HCT116 (cell line): ENCODE measurements around the gene ASCL2. TPM values are rescaled to one million over a fixed set of nuclear protein-coding genes. Genes with fewer than 3 reads are reported as not detected.

Source experiments
- ATAC-seq: fragments of 200-7000 bp; cut with Tn5 transposase; 2 replicates; pipeline ENCODE4 v1.9.1; 2020; ENCODE audit warnings: mild to moderate bottlenecking, moderate library complexity
- BruUV-seq: library from RNA; stranded (reverse); fragments of 400-500 nt; replicated peaks from 2 replicates; lab custom pipeline; 2021; lab: Mats Ljungman, UMichigan
- CTCF ChIA-PET: fragments of 300-600 bp; sonication (Branson Sonifier 250); formaldehyde crosslinking; loops from one replicate; lab custom pipeline; 2021; ENCODE audit warnings: antibody characterized with exemption; lab: Charles Lee
- POLR2A ChIA-PET: fragments of 300-600, 350-600 bp; sonication (Branson Sonifier 250); formaldehyde crosslinking; loops from one replicate; lab custom pipeline; 2021; ENCODE audit warnings: antibody characterized with exemption; lab: Charles Lee
- RAD21 ChIA-PET, 2 experiments: fragments of 300-600 bp; sonication (Branson Sonifier 250); formaldehyde crosslinking; loops; one replicate each; lab custom pipeline; 2023; ENCODE audit warnings: low total read pairs in 2 of 2; ENCODE audit not compliant: uncharacterized antibody in 2 of 2, unreplicated experiment in 2 of 2, low non-redundant PET in 1 of 2; lab: Charles Lee
- DNase-seq: peaks from one replicate; pipeline ENCODE4 v3.0.0-alpha.2; 2010; ENCODE audit warnings: low read depth, low spot score
- H2AFZ ChIP-seq: fragments of 200-600 bp; shearing (Covaris generic), sonication (generic); 2 replicates; pipeline ENCODE4 v1.6.1; 2017; ENCODE audit warnings: low read depth, mixed run types, mixed read lengths, antibody characterized with exemption, low read length; ENCODE audit not compliant: poor library complexity, severe bottlenecking
- H3K27ac ChIP-seq: 2 replicates; pipeline ENCODE4 v1.5.1; 2012; ENCODE audit warnings: low read depth, low read length
- H3K27me3 ChIP-seq: fragments of 200-600 bp; sonication (generic); 2 replicates; pipeline ENCODE4 v1.6.1; 2016; ENCODE audit warnings: mixed run types, low read length, mixed read lengths; ENCODE audit not compliant: insufficient read depth
- H3K36me3 ChIP-seq, 2 experiments: fragments of 200-500 bp in 1 of 2; fragments of 200-600 bp in 1 of 2; sonication (Bioruptor generic) in 1 of 2; sonication (generic) in 1 of 2; 2 replicates each; pipeline versions ENCODE4 v1.5.1 to v1.6.1; 2014 to 2016; ENCODE audit warnings: low read length in 2 of 2, inconsistent platforms in 1 of 2, mixed read lengths in 1 of 2, mixed run types in 1 of 2; ENCODE audit not compliant: insufficient read depth in 2 of 2, control insufficient read depth in 1 of 2
- H3K4me1 ChIP-seq, 2 experiments: fragments of 200-600 bp in 1 of 2; sonication (generic) in 1 of 2; 2 replicates each; pipeline versions ENCODE4 v1.5.1 to v1.6.1; 2012 to 2017; ENCODE audit warnings: low read length in 2 of 2, inconsistent platforms in 1 of 2, mild to moderate bottlenecking in 1 of 2, mixed read lengths in 1 of 2, mixed run types in 1 of 2, moderate library complexity in 1 of 2; ENCODE audit not compliant: insufficient read depth in 2 of 2, control insufficient read depth in 1 of 2
- H3K4me2 ChIP-seq: fragments of 200-600 bp; sonication (generic); 2 replicates; pipeline ENCODE4 v1.6.1; 2017; ENCODE audit warnings: mixed run types, low read length, mixed read lengths
- H3K4me3 ChIP-seq, 2 experiments: fragments of 200-600 bp in 1 of 2; sonication (generic) in 1 of 2; replicated peaks in 1 of 2; 2 replicates each; pipeline ENCODE4 v1.5.1; 2011 to 2016; ENCODE audit warnings: low read length in 2 of 2, control low read depth in 1 of 2, low read depth in 1 of 2, mild to moderate bottlenecking in 1 of 2, mixed read lengths in 1 of 2, mixed run types in 1 of 2
- H3K79me2 ChIP-seq: fragments of 200-600 bp; sonication (generic); 2 replicates; pipeline ENCODE4 v1.6.1; 2017; ENCODE audit warnings: mild to moderate bottlenecking, mixed run types, low read length, moderate library complexity, mixed read lengths; ENCODE audit not compliant: insufficient read depth
- H3K9ac ChIP-seq: fragments of 200-600 bp; sonication (generic); 2 replicates; pipeline ENCODE4 v1.6.1; 2016; ENCODE audit warnings: low read length, mixed read lengths
- H3K9me2 ChIP-seq: fragments of 200-600 bp; sonication (generic), shearing (Covaris generic); 2 replicates; pipeline ENCODE4 v1.6.1; 2017; ENCODE audit warnings: mixed run types, mild to moderate bottlenecking, moderate library complexity; ENCODE audit not compliant: insufficient read depth
- H3K9me3 ChIP-seq, 2 experiments: fragments of 200-500 bp in 1 of 2; fragments of 200-600 bp in 1 of 2; sonication (Bioruptor generic) in 1 of 2; sonication (generic) in 1 of 2; 2 replicates each; pipeline ENCODE4 v1.6.1; 2014 to 2017; ENCODE audit warnings: low read length in 2 of 2, mixed read lengths in 2 of 2, inconsistent platforms in 1 of 2, low read depth in 1 of 2, mild to moderate bottlenecking in 1 of 2, mixed run types in 1 of 2, moderate library complexity in 1 of 2; ENCODE audit not compliant: control insufficient read depth in 1 of 2, insufficient read depth in 1 of 2
- H4K20me1 ChIP-seq: fragments of 200-600 bp; sonication (generic), shearing (Covaris generic); 2 replicates; pipeline ENCODE4 v1.6.1; 2017; ENCODE audit warnings: mixed run types, mild to moderate bottlenecking, moderate library complexity; ENCODE audit not compliant: insufficient read depth
- ELF1 ChIP-seq: IDR thresholded peaks from 2 replicates; pipeline ENCODE4 v1.6.1; 2012; ENCODE audit warnings: low read depth, borderline replicate concordance
- EZH2 ChIP-seq: fragments of 200-600 bp; sonication (generic); IDR thresholded peaks from 2 replicates; pipeline ENCODE4 v1.6.1; 2017; ENCODE audit warnings: antibody characterized with exemption, mixed run types
- EZH2phosphoT487 ChIP-seq: fragments of 200-600 bp; IDR thresholded peaks from 2 replicates; pipeline ENCODE4 v1.6.1; 2018; ENCODE audit warnings: antibody characterized with exemption, borderline replicate concordance
- FOSL1 ChIP-seq: IDR thresholded peaks from 2 replicates; pipeline ENCODE4 v1.6.1; 2012; ENCODE audit warnings: low read depth
- MAX ChIP-seq: IDR thresholded peaks from 2 replicates; pipeline ENCODE4 v1.6.1; 2012
- POLR2A ChIP-seq: IDR thresholded peaks from 2 replicates; pipeline ENCODE4 v1.7.0; 2011; ENCODE audit warnings: borderline replicate concordance; ENCODE audit not compliant: insufficient read depth, insufficient read length; ENCODE audit errors: extremely low read depth
- REST ChIP-seq: IDR thresholded peaks from 2 replicates; pipeline ENCODE4 v1.6.1; 2012; ENCODE audit warnings: low read depth
- SIN3A ChIP-seq: IDR thresholded peaks from 2 replicates; pipeline ENCODE4 v1.6.1; 2012; ENCODE audit warnings: low read depth
- SP1 ChIP-seq: IDR thresholded peaks from 2 replicates; pipeline ENCODE4 v1.6.1; 2012; ENCODE audit warnings: low read depth
- SRF ChIP-seq: IDR thresholded peaks from 2 replicates; pipeline ENCODE4 v1.6.1; 2012; ENCODE audit warnings: low read depth
- TCF7L2 ChIP-seq: IDR thresholded peaks from 2 replicates; pipeline ENCODE4 v1.7.0; 2011; ENCODE audit warnings: borderline replicate concordance, inconsistent platforms; ENCODE audit not compliant: insufficient read depth, insufficient read length; ENCODE audit errors: extremely low read depth
- YY1 ChIP-seq: IDR thresholded peaks from 2 replicates; pipeline ENCODE4 v1.6.1; 2011; ENCODE audit warnings: low read length, low read depth, moderate library complexity, mild to moderate bottlenecking; ENCODE audit not compliant: insufficient replicate concordance; ENCODE audit errors: extremely low read depth
- ZBTB33 ChIP-seq: IDR thresholded peaks from 2 replicates; pipeline ENCODE4 v1.6.1; 2011; ENCODE audit warnings: mild to moderate bottlenecking, low read length, moderate library complexity; ENCODE audit not compliant: insufficient replicate concordance; ENCODE audit errors: extremely low read depth
- ZFX ChIP-seq: fragments of 450-650 bp; IDR thresholded peaks from 2 replicates; pipeline ENCODE4 v1.6.1; 2017
- ZNF274 ChIP-seq: fragments of 200-500 bp; sonication (Bioruptor generic); IDR thresholded peaks from 2 replicates; pipeline ENCODE4 v1.6.1; 2014; ENCODE audit warnings: mild to moderate bottlenecking, low read depth, low read length, inconsistent platforms
- intact Hi-C: fragments of 100-400 bp; cut with micrococcal nuclease; formaldehyde crosslinking; loops from 2 replicates; pipeline ENCODE4 v1.10.0; 2022
- total RNA-seq: library from RNA; stranded (reverse); gene quantifications from one replicate; pipeline ENCODE4 v1.2.1, GENCODE V29; 2021; ENCODE audit not compliant: unreplicated experiment

ASCL2 gene
- total RNA-seq, 1 experiment from 2014 or later = not detected

GRCh38 chr11:2318707-2319106 is 48.3 kb upstream of the ASCL2 start:
- BruUV-seq = no TSS peak
- Histone ChIP-seq H4K20me1 (no peaks in the 10 kb centered on the region), H3K4me2 (no peak overlapping the region), H3K9me3 (no peaks in the 10 kb centered on the region), H3K9me2 (no peaks in the 10 kb centered on the region), H3K9ac (no peak overlapping the region), H3K36me3 (no peaks in the 10 kb centered on the region), H2AFZ (no peak overlapping the region), H3K79me2 (no peaks in the 10 kb centered on the region), H3K4me1 (peaks cover 0 to 7% of the 10 kb centered on the region in 2 experiments; a peak in 3 of 4 replicates), H3K27ac (no peak overlapping the region), H3K4me3 (no peak overlapping the region), H3K27me3 (0 out of 2 replicates have a peak, but pooled peaks cover 3% of the 10 kb centered on the region)
- intact Hi-C loops = no loop called here
- no peak for TF ChIP-seq ZNF274
- no peak for TF ChIP-seq EZH2
- no peak for TF ChIP-seq ZFX
- ChIA-PET RAD21 (no interaction called here), POLR2A (no interaction called here), CTCF (interaction anchor here (1.3 kb wide), 1 partner anchor 14 kb away, joined by 3 read pairs; no protein-coding TSS in a partner anchor)
- ATAC-seq = no peak
- DNase-seq = no peak

- ChIA-PET CTCF (interaction anchor here (1.3 kb wide), 1 partner anchor 13 kb away, joined by 3 read pairs; no protein-coding TSS in a partner anchor), RAD21 (no interaction called here), POLR2A (no interaction called here)
- ATAC-seq (no peak), DNase-seq (no peak)
- no peaks in the 10 kb centered on the region for H3K36me3 ChIP-seq
- H3K9me3 ChIP-seq = no peaks in the 10 kb centered on the region
- no peak overlapping the region for H3K9ac ChIP-seq
- no peak overlapping the region for H3K4me3 ChIP-seq
- H3K4me2 ChIP-seq = no peak overlapping the region
- H3K27ac ChIP-seq = no peak overlapping the region
- BruUV-seq = no TSS peak
- H3K79me2 ChIP-seq = no peaks in the 10 kb centered on the region
- H2AFZ ChIP-seq = no peak overlapping the region
- intact Hi-C loops = no loop called here
- no peaks in the 10 kb centered on the region for H3K9me2 ChIP-seq
- H4K20me1 ChIP-seq = no peaks in the 10 kb centered on the region
- peaks cover 0 to 7% of the 10 kb centered on the region in 2 experiments; a peak in 3 of 4 replicates for H3K4me1 ChIP-seq
- TF ChIP-seq YY1 (no peak), ZBTB33 (no peak), POLR2A (no peak), SRF (no peak), REST (no peak), EZH2phosphoT487 (no peak), SIN3A (no peak), FOSL1 (no peak), TCF7L2 (no peak), ELF1 (no peak), SP1 (no peak), MAX (no peak)
- 0 out of 2 replicates have a peak, but pooled peaks cover 3% of the 10 kb centered on the region for H3K27me3 ChIP-seq
These were observed 47.7 kb upstream of the ASCL2 start for GRCh38 chr11:2318123-2318522.
